B cell (primary cell): ENCODE data around the gene SLIT3. TPM values are rescaled to one million over a fixed set of nuclear protein-coding genes. Genes with fewer than 3 reads are reported as not detected.

Source experiments
- ATAC-seq: fragments of 200-7000 bp; cut with Tn5 transposase; one replicate; pipeline ENCODE4 v1.10.0; 2021; ENCODE audit warnings: low read depth, mild to moderate bottlenecking, moderate number of reproducible peaks, moderate library complexity
- CTCF ChIA-PET: fragments of 350-600 bp; sonication (Branson Sonifier 250); formaldehyde crosslinking; loops from one replicate; lab custom pipeline; 2021; ENCODE audit warnings: antibody characterized with exemption, inconsistent platforms; lab: Charles Lee
- POLR2A ChIA-PET: fragments of 350-600 bp; sonication (Branson Sonifier 250); formaldehyde crosslinking; loops from one replicate; lab custom pipeline; 2021; ENCODE audit warnings: antibody characterized with exemption; lab: Charles Lee
- DNase-seq: peaks from one replicate; pipeline ENCODE4 v3.0.0; 2013
- H2AFZ ChIP-seq: 2 replicates; pipeline ENCODE4 v1.6.1; 2012; ENCODE audit warnings: mild to moderate bottlenecking, low read depth, low read length; ENCODE audit not compliant: insufficient read depth, poor library complexity, severe bottlenecking
- H3K27ac ChIP-seq, 2 donors: 1 replicate in 1 of 2; 2 replicates in 1 of 2; pipeline ENCODE4 v1.5.1; 2012 to 2013; ENCODE audit warnings: low read length in 2 of 2, mild to moderate bottlenecking in 2 of 2, moderate library complexity in 1 of 2
- H3K27me3 ChIP-seq, 4 experiments: fragments of 200-600 bp in 1 of 4; sonication (generic) in 1 of 4; replicated peaks in 1 of 4; 1 replicate in 2 of 4; 2 replicates in 2 of 4; pipeline versions ENCODE4 v1.6.1 to v1.7.0; 2013 to 2016; ENCODE audit warnings: low read length in 3 of 4, mild to moderate bottlenecking in 2 of 4, mixed read lengths in 1 of 4, moderate library complexity in 1 of 4; ENCODE audit not compliant: insufficient read depth in 4 of 4, control insufficient read depth in 3 of 4; ENCODE audit errors: control extremely low read depth in 1 of 4
- H3K36me3 ChIP-seq, 2 experiments: replicated peaks in 1 of 2; 1 replicate in 1 of 2; 2 replicates in 1 of 2; pipeline versions ENCODE4 v1.6.1 to v1.7.1; 2013; ENCODE audit warnings: low read length in 1 of 2; ENCODE audit not compliant: insufficient read depth in 2 of 2, control insufficient read depth in 1 of 2; ENCODE audit errors: control extremely low read depth in 1 of 2, extremely low read depth in 1 of 2
- H3K4me1 ChIP-seq, 2 donors: fragments of 200-600 bp in 1 of 2; sonication (generic) in 1 of 2; 1 replicate in 1 of 2; 2 replicates in 1 of 2; pipeline versions ENCODE4 v1.5.1 to v1.6.1; 2013 to 2017; ENCODE audit warnings: low read length in 2 of 2; ENCODE audit not compliant: control insufficient read depth in 2 of 2, insufficient read depth in 2 of 2
- H3K4me2 ChIP-seq: replicated peaks from 2 replicates; pipeline ENCODE3; 2012; ENCODE audit warnings: mild to moderate bottlenecking, low read depth, low read length; ENCODE audit not compliant: poor library complexity, severe bottlenecking
- H3K4me3 ChIP-seq, 5 experiments: fragments of 200-600 bp in 1 of 5; sonication (generic) in 1 of 5; 1 replicate in 3 of 5; 2 replicates in 2 of 5; pipeline versions ENCODE4 v1.5.1 to v1.7.0; 2011 to 2016; ENCODE audit warnings: low read length in 4 of 5, mild to moderate bottlenecking in 4 of 5, low read depth in 2 of 5, control low read depth in 1 of 5, moderate library complexity in 1 of 5; ENCODE audit not compliant: insufficient read depth in 1 of 5; ENCODE audit errors: control extremely low read depth in 1 of 5, extremely low read depth in 1 of 5
- H3K79me2 ChIP-seq: fragments of 200-600 bp; sonication (generic); one replicate; pipeline ENCODE4 v1.6.0; 2016; ENCODE audit warnings: low read length; ENCODE audit not compliant: control insufficient read depth, insufficient read depth
- H3K9ac ChIP-seq: fragments of 200-600 bp; sonication (generic); 2 replicates; pipeline ENCODE4 v1.6.1; 2017; ENCODE audit warnings: mild to moderate bottlenecking, low read length, moderate library complexity
- H3K9me3 ChIP-seq, 3 donors: one replicate each; pipeline versions ENCODE4 v1.6.1 to v1.7.1; 2013; ENCODE audit warnings: low read length in 2 of 3; ENCODE audit not compliant: control insufficient read depth in 2 of 3, insufficient read depth in 1 of 3; ENCODE audit errors: control extremely low read depth in 1 of 3
- H4K20me1 ChIP-seq: 2 replicates; pipeline ENCODE4 v1.6.0; 2012; ENCODE audit warnings: mild to moderate bottlenecking, low read length; ENCODE audit not compliant: insufficient read depth, control insufficient read depth, poor library complexity, severe bottlenecking
- H3K27ac Mint-ChIP-seq: one replicate; pipeline ENCODE4 v1.8.0; 2021; ENCODE audit warnings: mixed read lengths
- H3K27me3 Mint-ChIP-seq: one replicate; pipeline ENCODE4 v1.8.0; 2021; ENCODE audit warnings: mixed read lengths
- H3K4me1 Mint-ChIP-seq: one replicate; pipeline ENCODE4 v1.8.0; 2021; ENCODE audit warnings: mixed read lengths
- H3K4me3 Mint-ChIP-seq: one replicate; pipeline ENCODE4 v1.8.0; 2021; ENCODE audit warnings: mixed read lengths
- H3K9me3 Mint-ChIP-seq: one replicate; pipeline ENCODE4 v1.8.0; 2022; ENCODE audit warnings: mixed read lengths; ENCODE audit not compliant: insufficient read depth
- EZH2 ChIP-seq: IDR thresholded peaks from 2 replicates; pipeline ENCODE4 v1.6.1; 2012; ENCODE audit warnings: borderline replicate concordance, low read depth, mild to moderate bottlenecking, moderate library complexity, low read length; ENCODE audit not compliant: insufficient read depth, poor library complexity, severe bottlenecking
- WGBS: methylation state at CpG from one replicate; pipeline ENCODE4 v1.1.5; 2013; ENCODE audit warnings: missing lambda C conversion rate; ENCODE audit not compliant: insufficient coverage; 5-methylcytosine and 5-hydroxymethylcytosine counted together
- intact Hi-C: fragments of 100-400 bp; cut with micrococcal nuclease; formaldehyde crosslinking; loops from one replicate; pipeline ENCODE4 v1.10.0; 2022
- polyA plus RNA-seq: library from polyadenylated mRNA; depleted of rRNA; stranded (reverse); fragments of >200 nt; gene quantifications from 2 replicates; pipeline ENCODE4 v1.2.3, GENCODE V29; 2012
- total RNA-seq, 2 donors: library from RNA; stranded (reverse); fragments of 120-200 nt in 1 of 2; gene quantifications; 1 replicate in 1 of 2; 2 replicates in 1 of 2; pipeline versions ENCODE4 v1.2.3 to v1.2.4, GENCODE V29; 2013 to 2022
- TF ChIP-seq, protein P1 (sequence below): fragments of 200-600 bp; IDR thresholded peaks from one replicate; pipeline ENCODE4 v1.8.0; 2022; ENCODE audit warnings: antibody characterized with exemption, mild to moderate bottlenecking

SLIT3 gene
- total and polyA plus RNA-seq, 2 donors (not counting 1 experiment from before 2014, with no cell fraction given), result not detected

GRCh38 chr5:168771678-168772077 lies 529.3 kb downstream of the SLIT3 start:
- no peak overlapping the region for H3K9ac ChIP-seq
- H3K4me2 ChIP-seq, result no peak overlapping the region
- peaks cover 0 to 3% (median 0%) of the 10 kb centered on the region in 4 experiments for H3K27me3 ChIP-seq
- no peak for DNase-seq
- no peak overlapping the region for H3K4me3 ChIP-seq
- Mint-ChIP-seq H3K27me3 (no peaks in the 10 kb centered on the region), H3K4me3 (no peak overlapping the region), H3K27ac (no peak overlapping the region), H3K4me1 (no peaks in the 10 kb centered on the region), H3K9me3 (no peaks in the 10 kb centered on the region)
- no peak overlapping the region for H3K27ac ChIP-seq
- no peak overlapping the region for H2AFZ ChIP-seq
- no peaks in the 10 kb centered on the region for H3K79me2 ChIP-seq
- no peaks in the 10 kb centered on the region for H4K20me1 ChIP-seq
- no peak for ATAC-seq
- H3K9me3 ChIP-seq, result peaks cover 0 to 14% (median 0%) of the 10 kb centered on the region in 3 donors
- H3K36me3 ChIP-seq, result no peaks in the 10 kb centered on the region
- 79% methylated on average over 3 of the region's 6 CpGs for WGBS
- H3K4me1 ChIP-seq, result no peaks in the 10 kb centered on the region
- ChIA-PET CTCF (no interaction called here), POLR2A (no interaction called here)
- intact Hi-C loops, result no loop called here
- TF ChIP-seq, protein P1, sequence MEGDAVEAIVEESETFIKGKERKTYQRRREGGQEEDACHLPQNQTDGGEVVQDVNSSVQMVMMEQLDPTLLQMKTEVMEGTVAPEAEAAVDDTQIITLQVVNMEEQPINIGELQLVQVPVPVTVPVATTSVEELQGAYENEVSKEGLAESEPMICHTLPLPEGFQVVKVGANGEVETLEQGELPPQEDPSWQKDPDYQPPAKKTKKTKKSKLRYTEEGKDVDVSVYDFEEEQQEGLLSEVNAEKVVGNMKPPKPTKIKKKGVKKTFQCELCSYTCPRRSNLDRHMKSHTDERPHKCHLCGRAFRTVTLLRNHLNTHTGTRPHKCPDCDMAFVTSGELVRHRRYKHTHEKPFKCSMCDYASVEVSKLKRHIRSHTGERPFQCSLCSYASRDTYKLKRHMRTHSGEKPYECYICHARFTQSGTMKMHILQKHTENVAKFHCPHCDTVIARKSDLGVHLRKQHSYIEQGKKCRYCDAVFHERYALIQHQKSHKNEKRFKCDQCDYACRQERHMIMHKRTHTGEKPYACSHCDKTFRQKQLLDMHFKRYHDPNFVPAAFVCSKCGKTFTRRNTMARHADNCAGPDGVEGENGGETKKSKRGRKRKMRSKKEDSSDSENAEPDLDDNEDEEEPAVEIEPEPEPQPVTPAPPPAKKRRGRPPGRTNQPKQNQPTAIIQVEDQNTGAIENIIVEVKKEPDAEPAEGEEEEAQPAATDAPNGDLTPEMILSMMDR, result no peak
- no peak for TF ChIP-seq EZH2

GRCh38 chr5:168770996-168771395 lies 529.9 kb downstream of the SLIT3 start:
- H3K4me3 ChIP-seq, result no peak overlapping the region
- CTCF ChIA-PET, result no interaction called here
- no peak overlapping the region for H3K4me2 ChIP-seq
- intact Hi-C loops, result no loop called here
- no peaks in the 10 kb centered on the region for H3K36me3 ChIP-seq
- H3K27ac Mint-ChIP-seq, result no peak overlapping the region
- no peak overlapping the region for H3K9ac ChIP-seq
- H3K4me1 ChIP-seq, result no peaks in the 10 kb centered on the region
- H3K4me1 Mint-ChIP-seq, result no peaks in the 10 kb centered on the region
- POLR2A ChIA-PET, result no interaction called here
- no peaks in the 10 kb centered on the region for H3K9me3 Mint-ChIP-seq
- no peak for ATAC-seq
- H3K4me3 Mint-ChIP-seq, result no peak overlapping the region
- no peak overlapping the region for H3K27ac ChIP-seq
- no peaks in the 10 kb centered on the region for H3K27me3 Mint-ChIP-seq
- no peak for DNase-seq
- no peaks in the 10 kb centered on the region for H3K79me2 ChIP-seq
- H3K9me3 ChIP-seq, result peaks cover 0 to 14% (median 0%) of the 10 kb centered on the region in 3 donors
- 91% methylated on average over 5 of the region's 5 CpGs for WGBS
- TF ChIP-seq EZH2, result no peak
- TF ChIP-seq, protein P1, result no peak
- H2AFZ ChIP-seq, result no peak overlapping the region
- H4K20me1 ChIP-seq, result no peaks in the 10 kb centered on the region
- no peaks in the 10 kb centered on the region for H3K27me3 ChIP-seq
